ENCODE results near the gene CLCN6. TPM values are rescaled to one million over a fixed set of nuclear protein-coding genes. Genes with fewer than 3 reads are reported as not detected.

Gene CLCN6
- total RNA-seq, 1 experiment from 2014 or later, result 17.4 TPM

DNA sequence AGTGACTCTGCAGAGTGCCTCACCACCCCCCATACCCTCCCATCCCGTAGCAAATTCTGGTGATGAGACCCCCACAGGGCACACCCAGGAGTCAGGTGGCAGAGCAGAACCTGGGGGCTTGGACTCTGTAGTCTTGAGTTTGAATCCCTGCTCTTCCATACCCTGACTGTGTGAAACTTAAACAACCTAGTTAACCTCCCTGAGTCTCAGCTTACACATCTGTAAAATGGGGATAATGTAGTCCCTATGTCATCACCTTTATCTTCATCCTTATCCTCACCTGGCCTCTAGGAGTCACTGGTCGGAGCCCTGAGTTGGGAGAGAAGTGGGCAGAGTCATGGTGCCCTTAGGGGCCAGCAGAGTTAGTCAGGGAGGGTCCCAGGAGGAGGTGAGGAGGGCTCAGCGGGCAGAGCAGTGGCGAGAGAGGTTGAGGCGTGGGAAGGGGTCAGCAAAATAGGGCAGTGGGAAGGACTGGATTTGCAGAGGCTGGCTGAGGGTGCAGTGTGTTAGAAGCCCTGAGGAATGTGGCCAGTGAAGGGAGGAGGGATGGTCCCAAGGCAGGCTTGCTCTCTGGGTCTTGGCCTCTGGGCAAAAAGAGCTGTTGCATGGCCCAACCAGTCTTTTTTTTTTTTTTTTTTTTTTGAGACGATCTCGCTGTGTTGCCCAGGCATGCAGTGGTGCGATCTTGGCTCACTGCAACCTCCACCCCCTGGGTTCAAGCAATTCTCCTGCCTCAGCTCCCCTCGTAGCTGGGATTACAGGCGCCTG, 25.4 kb upstream of the CLCN6 start:
- Mint-ChIP-seq H3K36me3 (ENCODE audit: insufficient read depth, unreplicated experiment) (peaks cover 12% of the 10 kb centered on the region), H3K27me3 (ENCODE audit: unreplicated experiment) (peaks cover 34% of the 10 kb centered on the region), H3K27ac (ENCODE audit: unreplicated experiment) (no peak overlapping the region), H3K9me3 (ENCODE audit: low read depth, unreplicated experiment) (no peaks in the 10 kb centered on the region), H3K4me3 (ENCODE audit: low read depth, unreplicated experiment) (no peak overlapping the region), H3K4me1 (ENCODE audit: low read depth, unreplicated experiment) (no peaks in the 10 kb centered on the region)
- TF ChIP-seq, protein P1, sequence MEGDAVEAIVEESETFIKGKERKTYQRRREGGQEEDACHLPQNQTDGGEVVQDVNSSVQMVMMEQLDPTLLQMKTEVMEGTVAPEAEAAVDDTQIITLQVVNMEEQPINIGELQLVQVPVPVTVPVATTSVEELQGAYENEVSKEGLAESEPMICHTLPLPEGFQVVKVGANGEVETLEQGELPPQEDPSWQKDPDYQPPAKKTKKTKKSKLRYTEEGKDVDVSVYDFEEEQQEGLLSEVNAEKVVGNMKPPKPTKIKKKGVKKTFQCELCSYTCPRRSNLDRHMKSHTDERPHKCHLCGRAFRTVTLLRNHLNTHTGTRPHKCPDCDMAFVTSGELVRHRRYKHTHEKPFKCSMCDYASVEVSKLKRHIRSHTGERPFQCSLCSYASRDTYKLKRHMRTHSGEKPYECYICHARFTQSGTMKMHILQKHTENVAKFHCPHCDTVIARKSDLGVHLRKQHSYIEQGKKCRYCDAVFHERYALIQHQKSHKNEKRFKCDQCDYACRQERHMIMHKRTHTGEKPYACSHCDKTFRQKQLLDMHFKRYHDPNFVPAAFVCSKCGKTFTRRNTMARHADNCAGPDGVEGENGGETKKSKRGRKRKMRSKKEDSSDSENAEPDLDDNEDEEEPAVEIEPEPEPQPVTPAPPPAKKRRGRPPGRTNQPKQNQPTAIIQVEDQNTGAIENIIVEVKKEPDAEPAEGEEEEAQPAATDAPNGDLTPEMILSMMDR (IDR thresholded peaks at IDR 0.05; ENCODE audit: unreplicated experiment), result no peak
- no peak for DNase-seq
- CTCF ChIA-PET, result no interaction called here
- intact Hi-C loops (cut with micrococcal nuclease; ENCODE audit: unreplicated experiment), result no loop called here
- no TSS peak for BruUV-seq (replicated peaks)

DNA sequence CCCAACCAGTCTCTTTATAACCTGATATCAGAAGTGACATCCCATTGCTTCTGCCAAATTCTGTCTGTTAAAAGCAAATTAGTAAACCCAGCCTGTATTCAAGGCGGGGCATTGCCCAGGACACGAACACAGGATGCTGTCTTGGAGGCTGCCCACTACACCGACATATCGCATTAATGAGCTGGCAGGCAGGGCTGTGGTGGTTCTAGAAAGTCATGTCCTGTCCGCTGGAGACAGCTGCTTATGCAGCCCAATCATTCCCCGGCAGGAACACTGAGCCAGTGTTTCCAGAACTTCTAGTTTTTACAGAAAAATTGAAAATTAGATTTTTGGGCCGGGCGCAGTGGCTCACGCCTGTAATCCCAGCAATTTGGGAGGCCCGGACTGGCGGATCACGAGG, 24.7 kb upstream of the CLCN6 start:
- peaks cover 12% of the 10 kb centered on the region for H3K36me3 Mint-ChIP-seq (ENCODE audit: insufficient read depth, unreplicated experiment)
- DNase-seq, result no peak
- TF ChIP-seq, protein P1 (IDR thresholded peaks at IDR 0.05; ENCODE audit: unreplicated experiment), result no peak
- no peaks in the 10 kb centered on the region for H3K9me3 Mint-ChIP-seq (ENCODE audit: low read depth, unreplicated experiment)
- CTCF ChIA-PET, result no interaction called here
- no peak overlapping the region for H3K27ac Mint-ChIP-seq (ENCODE audit: unreplicated experiment)
- H3K4me3 Mint-ChIP-seq (ENCODE audit: low read depth, unreplicated experiment), result no peak overlapping the region
- H3K27me3 Mint-ChIP-seq (ENCODE audit: unreplicated experiment), result peaks cover 27% of the 10 kb centered on the region
- intact Hi-C loops (cut with micrococcal nuclease; ENCODE audit: unreplicated experiment), result no loop called here
- H3K4me1 Mint-ChIP-seq (ENCODE audit: low read depth, unreplicated experiment), result no peaks in the 10 kb centered on the region
- no TSS peak for BruUV-seq (replicated peaks)

DNA sequence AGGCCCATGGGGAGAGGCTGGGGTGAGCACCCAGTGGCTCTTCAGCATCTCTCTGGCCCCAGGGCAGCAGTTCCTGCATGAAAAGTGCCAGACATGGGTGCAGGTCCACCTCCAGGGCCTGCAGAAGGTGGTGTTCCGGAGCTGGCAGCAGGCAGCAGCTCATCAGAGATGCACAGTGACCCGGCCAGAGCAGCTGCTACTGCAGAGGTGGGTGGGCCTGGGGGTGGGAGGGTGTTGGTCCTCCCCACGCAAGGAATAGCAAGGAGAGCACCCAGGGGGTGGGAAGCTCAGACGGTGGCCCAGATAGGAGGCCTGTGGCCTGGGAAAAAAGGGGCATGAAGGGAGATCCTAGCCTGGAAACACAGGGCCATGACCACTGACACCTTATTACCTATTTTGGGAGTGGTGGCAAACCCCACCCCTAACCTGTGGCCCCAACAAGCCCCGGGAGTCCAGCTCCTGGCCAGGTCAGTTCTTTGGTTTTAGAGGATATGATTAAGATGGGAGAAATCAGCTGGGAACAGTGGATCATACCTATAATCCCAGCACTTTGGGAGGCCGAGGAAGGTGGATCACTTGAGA, 23.8 kb upstream of the CLCN6 start:
- H3K27me3 Mint-ChIP-seq (ENCODE audit: unreplicated experiment), result peaks cover 18% of the 10 kb centered on the region
- no peak overlapping the region for H3K27ac Mint-ChIP-seq (ENCODE audit: unreplicated experiment)
- intact Hi-C loops (cut with micrococcal nuclease; ENCODE audit: unreplicated experiment), result no loop called here
- TF ChIP-seq, protein P1 (IDR thresholded peaks at IDR 0.05; ENCODE audit: unreplicated experiment), result no peak
- CTCF ChIA-PET, result interaction anchor here (0.7 kb wide), 1 partner anchor 9 kb away, joined by 6 read pairs; no protein-coding TSS in a partner anchor
- DNase-seq, result no peak
- no peak overlapping the region for H3K4me3 Mint-ChIP-seq (ENCODE audit: low read depth, unreplicated experiment)
- no TSS peak for BruUV-seq (replicated peaks)
- H3K4me1 Mint-ChIP-seq (ENCODE audit: low read depth, unreplicated experiment), result no peaks in the 10 kb centered on the region
- H3K9me3 Mint-ChIP-seq (ENCODE audit: low read depth, unreplicated experiment), result no peaks in the 10 kb centered on the region
- H3K36me3 Mint-ChIP-seq (ENCODE audit: insufficient read depth, unreplicated experiment), result peaks cover 12% of the 10 kb centered on the region

DNA sequence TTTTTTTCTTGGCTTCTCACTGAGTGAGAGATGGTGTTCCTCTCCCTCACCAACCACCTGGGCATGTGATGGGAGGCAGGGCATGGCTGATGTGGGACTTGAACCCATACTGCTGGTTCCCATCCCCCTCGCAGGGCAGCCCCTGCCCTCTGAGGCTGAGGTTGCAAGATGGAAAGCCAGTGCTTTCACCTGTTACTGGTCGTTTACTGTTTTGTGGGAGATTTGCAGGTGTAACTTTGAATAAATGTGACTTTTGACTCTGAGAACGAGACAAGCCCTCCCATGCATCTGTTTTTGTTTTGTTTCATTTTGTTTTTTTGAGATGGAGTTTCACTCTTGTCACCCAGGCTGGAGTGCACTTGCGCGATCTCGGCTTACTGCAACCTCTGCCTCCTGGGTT, 22.4 kb upstream of the CLCN6 start:
- peaks cover 13% of the 10 kb centered on the region for H3K27me3 Mint-ChIP-seq (ENCODE audit: unreplicated experiment)
- TF ChIP-seq, protein P1 (IDR thresholded peaks at IDR 0.05; ENCODE audit: unreplicated experiment), result no peak
- H3K4me3 Mint-ChIP-seq (ENCODE audit: low read depth, unreplicated experiment), result no peak overlapping the region
- H3K27ac Mint-ChIP-seq (ENCODE audit: unreplicated experiment), result no peak overlapping the region
- no peaks in the 10 kb centered on the region for H3K4me1 Mint-ChIP-seq (ENCODE audit: low read depth, unreplicated experiment)
- no TSS peak for BruUV-seq (replicated peaks)
- no peak for DNase-seq
- H3K36me3 Mint-ChIP-seq (ENCODE audit: insufficient read depth, unreplicated experiment), result peaks cover 12% of the 10 kb centered on the region
- CTCF ChIA-PET, result no interaction called here
- H3K9me3 Mint-ChIP-seq (ENCODE audit: low read depth, unreplicated experiment), result no peaks in the 10 kb centered on the region
- intact Hi-C loops (cut with micrococcal nuclease; ENCODE audit: unreplicated experiment), result no loop called here

Measured in Calu3 (cell line).